ENCODE results near the gene NCOA1. TPM values are rescaled to one million over a fixed set of nuclear protein-coding genes. Genes with fewer than 3 reads are reported as not detected.

The NCOA1 gene
- polyA plus RNA-seq, 3 donors, result 7.3 to 30.2 (median 10.2) TPM

DNA sequence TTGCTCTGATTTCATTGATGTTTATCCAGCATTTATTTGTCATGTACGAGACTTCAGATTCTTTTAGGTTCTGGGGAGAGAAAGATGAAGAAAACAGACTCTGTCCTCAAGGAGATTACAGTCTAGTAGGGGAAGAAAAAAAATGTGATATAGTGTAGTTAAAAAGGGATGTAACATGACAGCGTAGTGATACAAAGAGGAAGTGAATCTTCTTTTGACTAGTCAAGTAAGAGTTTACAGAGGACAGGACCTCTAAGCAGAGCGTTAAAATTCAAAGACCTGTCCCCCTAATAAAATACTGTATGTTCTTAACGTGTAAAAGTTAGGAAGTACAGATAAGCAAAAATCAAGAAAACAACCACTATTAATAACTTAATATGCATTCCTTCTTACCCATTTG lies 47.7 kb downstream of the NCOA1 start:
- Histone ChIP-seq H2AFZ (ENCODE audit: insufficient read depth, low read depth, low read length, poor library complexity, severe bottlenecking) (no peak overlapping the region), H3K27ac (ENCODE audit: low read depth in 1 of 2, low read length in 2 of 2) (no peak overlapping the region), H3K4me1 (ENCODE audit: control insufficient read depth in 1 of 2, insufficient read depth in 2 of 2, low read length in 2 of 2) (peaks cover 5% of the 10 kb centered on the region in 2 donors), H3K79me2 (ENCODE audit: insufficient read depth, low read length) (peaks cover 18% of the 10 kb centered on the region), H3K4me2 (replicated peaks; ENCODE audit: extremely low read depth, low read length, poor library complexity, severe bottlenecking) (no peak overlapping the region), H4K20me1 (ENCODE audit: insufficient read depth, low read length) (peaks cover 76% of the 10 kb centered on the region), H3K9me3 (replicated peaks in 1 of 2; ENCODE audit: control insufficient read depth in 1 of 2, insufficient read depth in 1 of 2, low read length in 2 of 2) (peaks cover 3 to 4% of the 10 kb centered on the region in 2 donors), H3K27me3 (ENCODE audit: control insufficient read depth in 2 of 2, insufficient read depth in 2 of 2, low read length in 2 of 2) (no peaks in the 10 kb centered on the region), H3K9ac (ENCODE audit: insufficient read depth, low read length, poor library complexity, severe bottlenecking) (no peak overlapping the region), H3K4me3 (replicated peaks in 1 of 3; ENCODE audit: low read depth in 2 of 3, low read length in 3 of 3) (no peak overlapping the region), H3K36me3 (replicated peaks in 1 of 2; ENCODE audit: control insufficient read depth in 1 of 2, insufficient read depth in 2 of 2, low read length in 2 of 2) (peaks cover 3 to 7% of the 10 kb centered on the region in 2 donors)
- intact Hi-C loops (cut with micrococcal nuclease), result no loop called here
- Mint-ChIP-seq H3K4me1 (peaks cover 9% of the 10 kb centered on the region), H3K27me3 (ENCODE audit: low read depth in 3 of 3) (no peaks in the 10 kb centered on the region), H3K9me3 (peaks cover 7 to 31% (median 11%) of the 10 kb centered on the region in 7 donors), H3K27ac (peak overlapping the region in 2 of 7 donors; percentile 2 to 19), H3K36me3 (peaks cover 9 to 21% of the 10 kb centered on the region in 2 donors), H3K4me3 (no peak overlapping the region)
- DNase-seq, result peak; percentile 18 to 39 (median 19)
- no peak for TF ChIP-seq CTCF (IDR thresholded peaks at IDR 0.05)
- no CpG with 5 or more reads among the region's 4 CpGs for WGBS (ENCODE audit: insufficient coverage)

GRCh38 chr2:24539258-24539657 lies 48.2 kb downstream of the NCOA1 start:
- H3K4me1 ChIP-seq (ENCODE audit: control insufficient read depth in 1 of 2, insufficient read depth in 2 of 2, low read length in 2 of 2), result peaks cover 5% of the 10 kb centered on the region in 2 donors
- H3K9me3 Mint-ChIP-seq, result peaks cover 9 to 30% (median 11%) of the 10 kb centered on the region in 7 donors
- H3K27ac Mint-ChIP-seq, result no peak overlapping the region
- no peak for TF ChIP-seq CTCF (IDR thresholded peaks at IDR 0.05)
- peaks cover 3 to 7% of the 10 kb centered on the region in 2 donors for H3K36me3 ChIP-seq (replicated peaks in 1 of 2; ENCODE audit: control insufficient read depth in 1 of 2, insufficient read depth in 2 of 2, low read length in 2 of 2)
- H3K9me3 ChIP-seq (replicated peaks in 1 of 2; ENCODE audit: control insufficient read depth in 1 of 2, insufficient read depth in 1 of 2, low read length in 2 of 2), result peaks cover 3 to 5% of the 10 kb centered on the region in 2 donors
- 100% methylated on average over 1 of the region's 1 CpG for WGBS (ENCODE audit: insufficient coverage)
- H3K79me2 ChIP-seq (ENCODE audit: insufficient read depth, low read length), result peaks cover 18% of the 10 kb centered on the region
- no peak overlapping the region for H3K27ac ChIP-seq (ENCODE audit: low read depth in 1 of 2, low read length in 2 of 2)
- H3K9ac ChIP-seq (ENCODE audit: insufficient read depth, low read length, poor library complexity, severe bottlenecking), result no peak overlapping the region
- H2AFZ ChIP-seq (ENCODE audit: insufficient read depth, low read depth, low read length, poor library complexity, severe bottlenecking), result no peak overlapping the region
- no peaks in the 10 kb centered on the region for H3K27me3 ChIP-seq (ENCODE audit: control insufficient read depth in 2 of 2, insufficient read depth in 2 of 2, low read length in 2 of 2)
- H3K27me3 Mint-ChIP-seq (ENCODE audit: low read depth in 3 of 3), result no peaks in the 10 kb centered on the region
- peaks cover 81% of the 10 kb centered on the region for H4K20me1 ChIP-seq (ENCODE audit: insufficient read depth, low read length)
- no peak for DNase-seq
- intact Hi-C loops (cut with micrococcal nuclease), result no loop called here
- H3K4me3 ChIP-seq (replicated peaks in 1 of 3; ENCODE audit: low read depth in 2 of 3, low read length in 3 of 3), result no peak overlapping the region
- H3K4me3 Mint-ChIP-seq, result no peak overlapping the region
- peaks cover 9 to 22% of the 10 kb centered on the region in 2 donors for H3K36me3 Mint-ChIP-seq
- peaks cover 9% of the 10 kb centered on the region for H3K4me1 Mint-ChIP-seq
- H3K4me2 ChIP-seq (replicated peaks; ENCODE audit: extremely low read depth, low read length, poor library complexity, severe bottlenecking), result no peak overlapping the region

All from CD14-positive monocyte (primary cell).